ENCODE measurements around the gene TTN.

Gene TTN

DNA sequence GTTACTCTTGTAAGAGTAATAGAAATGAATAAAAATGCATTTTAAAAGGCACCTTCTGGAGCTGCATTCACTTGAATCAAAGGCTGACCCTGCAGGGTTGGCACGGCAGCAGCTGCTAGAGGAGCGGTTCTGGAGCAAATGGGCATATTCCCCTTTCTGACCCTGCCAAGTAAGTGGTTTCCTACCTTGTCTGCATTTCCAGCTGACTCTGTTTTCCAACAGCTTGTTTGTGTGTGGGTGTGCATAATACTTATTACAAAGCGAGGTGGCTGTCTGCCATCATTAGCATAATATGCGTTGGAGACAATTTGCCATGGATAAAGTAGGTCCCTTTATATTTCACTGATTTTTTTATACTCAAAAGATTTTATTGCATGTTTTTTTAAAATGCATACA lies 21.3 kb upstream of the TTN start:
- Mint-ChIP-seq H3K27ac (no peak overlapping the region), H3K36me3 (no peaks in the 10 kb centered on the region), H3K9me3 (no peaks in the 10 kb centered on the region), H3K4me1 (peaks cover 17% of the 10 kb centered on the region), H3K27me3 (no peaks in the 10 kb centered on the region), H3K4me3 (no peak overlapping the region)
- DNase-seq = no peak
- CTCF ChIA-PET = no interaction called here

DNA sequence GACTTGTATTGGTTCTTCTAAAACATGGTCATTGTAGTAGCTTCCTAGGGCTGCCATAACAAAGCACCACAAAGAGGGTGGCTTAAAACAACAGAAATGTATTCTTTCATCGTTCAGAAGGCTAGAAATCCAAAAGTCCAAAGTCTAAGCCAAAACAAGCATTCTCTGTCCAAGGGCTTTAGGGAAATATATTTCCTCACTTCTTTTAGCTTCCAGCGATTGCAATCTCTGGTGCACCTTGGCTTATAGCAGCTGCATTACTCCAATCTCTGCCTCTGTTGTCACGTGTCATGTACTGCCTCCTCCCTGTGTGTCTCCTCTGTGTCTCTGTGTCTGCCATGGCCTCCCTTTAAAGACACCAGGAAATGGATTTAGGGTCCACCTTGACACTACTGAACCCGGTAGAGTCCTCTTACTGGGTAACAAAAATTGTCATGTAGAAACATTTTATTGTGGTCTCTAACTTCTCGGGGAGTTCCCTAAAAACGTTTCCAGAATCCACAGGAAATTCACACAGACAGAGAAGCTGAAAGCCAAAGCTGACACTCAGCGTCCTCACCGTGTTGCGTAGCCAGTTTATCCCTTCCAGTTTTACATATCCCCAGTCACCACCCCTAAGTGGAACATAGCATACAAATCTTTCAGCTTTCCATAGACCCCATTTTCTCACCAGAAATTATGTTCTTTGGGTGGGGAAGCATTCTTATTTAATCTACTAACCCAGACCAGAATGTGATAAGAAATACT lies 20.7 kb upstream of the TTN start:
- Mint-ChIP-seq H3K9me3 (no peaks in the 10 kb centered on the region), H3K27ac (no peak overlapping the region), H3K36me3 (no peaks in the 10 kb centered on the region), H3K4me3 (no peak overlapping the region), H3K27me3 (no peaks in the 10 kb centered on the region), H3K4me1 (peaks cover 17% of the 10 kb centered on the region)
- CTCF ChIA-PET = no interaction called here
- DNase-seq = no peak

DNA sequence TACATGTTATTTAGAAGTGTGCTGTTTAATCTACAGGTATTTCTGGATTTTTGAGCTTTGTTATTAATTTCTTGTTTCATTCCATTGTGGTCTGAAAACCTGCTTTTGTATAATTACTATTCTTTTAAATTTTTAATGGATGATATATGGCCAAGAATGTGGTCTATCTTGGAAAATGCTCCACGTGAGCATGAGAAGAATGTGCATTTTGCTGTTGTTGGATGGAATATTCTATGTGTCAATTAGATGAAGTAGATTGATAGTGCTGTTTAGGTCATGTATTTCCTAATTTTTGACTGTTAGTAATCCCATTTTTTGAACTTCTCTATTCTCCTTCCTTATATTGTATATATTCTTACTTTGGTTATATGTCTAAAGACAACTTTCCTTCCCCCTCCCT lies 19.9 kb upstream of the TTN start:
- CTCF ChIA-PET = no interaction called here
- Mint-ChIP-seq H3K4me3 (no peak overlapping the region), H3K27ac (no peak overlapping the region), H3K27me3 (no peaks in the 10 kb centered on the region), H3K9me3 (no peaks in the 10 kb centered on the region), H3K36me3 (no peaks in the 10 kb centered on the region), H3K4me1 (peaks cover 17% of the 10 kb centered on the region)
- no peak for DNase-seq

DNA sequence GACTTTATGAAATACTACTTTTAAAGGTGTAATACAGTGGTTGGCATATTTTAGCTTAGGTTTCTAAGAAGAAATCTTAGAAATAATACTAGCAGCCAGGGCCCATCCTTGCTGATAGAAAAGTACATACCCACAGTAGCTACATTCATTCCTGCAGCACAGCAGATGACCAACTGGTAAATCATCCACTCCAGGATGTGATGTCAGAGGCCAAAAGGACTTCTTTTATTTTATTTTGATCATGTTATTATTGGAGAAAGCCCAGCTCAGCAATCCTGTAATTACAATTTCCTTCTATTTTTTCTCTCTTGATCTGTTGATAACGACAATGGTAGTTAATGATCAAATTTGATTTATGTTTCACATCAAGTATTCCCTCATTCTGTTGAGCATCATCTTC lies 18.0 kb upstream of the TTN start:
- no peak for DNase-seq
- H3K9me3 Mint-ChIP-seq = no peaks in the 10 kb centered on the region
- no peaks in the 10 kb centered on the region for H3K27me3 Mint-ChIP-seq
- no peak overlapping the region for H3K27ac Mint-ChIP-seq
- H3K4me3 Mint-ChIP-seq = no peak overlapping the region
- no peaks in the 10 kb centered on the region for H3K36me3 Mint-ChIP-seq
- peaks cover 15% of the 10 kb centered on the region for H3K4me1 Mint-ChIP-seq
- CTCF ChIA-PET = no interaction called here

DNA sequence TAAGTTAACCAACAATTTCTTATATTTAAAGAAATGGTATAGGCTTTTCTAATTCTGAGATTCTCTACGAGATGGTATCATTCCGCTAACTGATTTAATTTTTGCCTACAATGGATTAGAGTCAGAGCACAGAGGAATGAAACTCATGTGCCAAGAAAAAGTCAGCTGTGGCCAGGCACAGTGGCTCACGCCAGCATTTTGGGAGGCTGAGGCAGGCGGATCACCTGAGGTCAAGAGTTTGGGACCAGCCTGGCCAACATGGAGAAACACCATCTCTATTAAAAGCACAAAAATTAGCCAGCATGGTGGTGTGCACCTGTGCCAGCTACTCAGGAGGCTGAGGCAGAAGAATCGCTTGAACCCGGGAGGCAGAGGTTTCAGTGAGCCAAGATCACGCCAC lies 17.0 kb upstream of the TTN start:
- Mint-ChIP-seq H3K36me3 (no peaks in the 10 kb centered on the region), H3K27me3 (no peaks in the 10 kb centered on the region), H3K27ac (no peak overlapping the region), H3K9me3 (no peaks in the 10 kb centered on the region), H3K4me3 (no peak overlapping the region), H3K4me1 (peaks cover 11% of the 10 kb centered on the region)
- no peak for DNase-seq
- CTCF ChIA-PET = interaction anchor here (0.9 kb wide), 1 partner anchor 293 kb away, joined by 3 read pairs; no protein-coding TSS in a partner anchor

DNA sequence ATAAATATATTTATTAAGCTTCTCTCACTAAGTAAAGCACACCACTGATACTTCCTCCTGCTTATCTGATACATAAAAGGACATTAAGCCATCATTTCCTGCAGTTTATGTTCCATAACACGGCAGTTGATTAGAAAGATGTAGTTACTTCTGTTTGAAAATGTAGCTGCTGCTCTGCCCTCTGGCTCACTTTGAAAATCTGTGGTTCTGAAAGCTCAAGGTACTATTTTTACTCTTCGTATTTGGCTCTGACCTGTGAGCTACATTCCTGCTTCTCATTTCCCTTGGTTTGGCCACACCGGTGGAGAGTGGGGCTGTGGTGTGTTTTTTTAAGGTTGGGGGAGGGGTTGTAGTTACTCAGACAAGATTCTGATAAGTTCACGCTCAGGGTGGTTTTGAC lies 12.8 kb upstream of the TTN start:
- CTCF ChIA-PET = interaction anchor here (1.2 to 1.9 kb wide), 4 partner anchors 14 to 310 kb away, joined by 3 to 5 read pairs (median 4); no protein-coding TSS in a partner anchor
- no peak for DNase-seq
- no peaks in the 10 kb centered on the region for H3K36me3 Mint-ChIP-seq
- no peaks in the 10 kb centered on the region for H3K9me3 Mint-ChIP-seq
- peak overlapping the region; percentile 10 for H3K27ac Mint-ChIP-seq
- no peak overlapping the region for H3K4me3 Mint-ChIP-seq
- H3K4me1 Mint-ChIP-seq = peaks cover 18% of the 10 kb centered on the region
- H3K27me3 Mint-ChIP-seq = no peaks in the 10 kb centered on the region

DNA sequence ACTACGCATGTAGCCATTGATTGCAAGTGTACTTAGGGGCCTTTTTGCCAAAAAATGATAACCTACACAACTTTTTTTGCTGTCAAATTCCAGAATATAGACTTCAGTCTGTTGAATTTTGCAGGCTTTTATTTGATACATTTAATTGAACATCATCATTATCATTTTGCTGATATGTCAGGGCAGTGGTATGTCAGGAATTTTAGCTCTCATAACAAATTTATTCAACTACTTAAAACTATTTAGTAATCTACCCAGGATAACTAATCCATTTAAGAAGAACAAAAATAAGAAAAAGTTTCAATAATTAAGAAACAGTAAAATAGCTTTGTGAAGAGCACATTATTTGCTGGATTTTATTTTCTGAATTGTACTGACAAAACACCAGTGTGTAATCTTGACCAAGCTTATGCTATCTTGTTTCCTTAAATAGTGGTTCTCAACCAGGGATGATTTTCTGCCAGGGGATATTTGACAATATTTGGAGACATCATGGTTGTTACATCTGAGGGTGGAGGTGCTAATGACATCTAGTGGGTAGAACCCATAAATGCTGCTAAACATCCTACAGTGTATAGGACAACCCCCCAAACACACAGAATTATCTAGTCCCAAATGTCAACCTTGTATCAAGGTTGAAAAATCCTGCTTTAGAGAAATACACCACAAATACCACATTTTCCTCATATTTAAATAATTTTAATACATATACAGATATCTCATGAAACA lies 12.1 kb upstream of the TTN start:
- Mint-ChIP-seq H3K27ac (no peak overlapping the region), H3K9me3 (no peaks in the 10 kb centered on the region), H3K4me1 (peaks cover 18% of the 10 kb centered on the region), H3K4me3 (no peak overlapping the region), H3K36me3 (no peaks in the 10 kb centered on the region), H3K27me3 (no peaks in the 10 kb centered on the region)
- DNase-seq = no peak
- CTCF ChIA-PET = interaction anchor here (0.7 to 1.9 kb wide), 7 partner anchors 13 to 311 kb away, joined by 3 to 5 read pairs (median 3); no protein-coding TSS in a partner anchor

DNA sequence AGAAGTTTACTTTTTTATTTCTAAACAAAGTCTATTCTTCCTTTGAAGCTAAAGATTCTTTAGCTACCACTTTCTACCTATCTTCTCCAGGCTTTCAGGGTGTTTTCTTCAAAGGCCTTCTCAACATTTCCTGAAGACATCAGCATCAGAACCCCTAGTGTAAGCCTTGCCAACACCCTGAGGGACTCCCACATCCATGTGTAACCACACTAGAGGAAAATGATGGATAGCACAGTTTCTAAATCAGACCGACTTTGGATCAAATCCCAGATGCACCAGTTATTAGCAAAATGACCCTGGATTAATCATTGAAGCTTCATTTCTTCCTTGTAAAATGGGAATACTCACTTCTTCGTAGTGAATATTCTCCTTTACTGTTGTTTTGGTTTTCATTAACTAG lies 4.7 kb upstream of the TTN start:
- no peak for DNase-seq
- no peaks in the 10 kb centered on the region for H3K4me1 Mint-ChIP-seq
- no peak overlapping the region for H3K4me3 Mint-ChIP-seq
- H3K9me3 Mint-ChIP-seq = no peaks in the 10 kb centered on the region
- H3K36me3 Mint-ChIP-seq = no peaks in the 10 kb centered on the region
- no peak overlapping the region for H3K27ac Mint-ChIP-seq
- CTCF ChIA-PET = interaction anchor here (1.2 to 1.3 kb wide), 2 partner anchors 21 to 98 kb away, joined by 3 to 4 read pairs; no protein-coding TSS in a partner anchor
- no peaks in the 10 kb centered on the region for H3K27me3 Mint-ChIP-seq

DNA sequence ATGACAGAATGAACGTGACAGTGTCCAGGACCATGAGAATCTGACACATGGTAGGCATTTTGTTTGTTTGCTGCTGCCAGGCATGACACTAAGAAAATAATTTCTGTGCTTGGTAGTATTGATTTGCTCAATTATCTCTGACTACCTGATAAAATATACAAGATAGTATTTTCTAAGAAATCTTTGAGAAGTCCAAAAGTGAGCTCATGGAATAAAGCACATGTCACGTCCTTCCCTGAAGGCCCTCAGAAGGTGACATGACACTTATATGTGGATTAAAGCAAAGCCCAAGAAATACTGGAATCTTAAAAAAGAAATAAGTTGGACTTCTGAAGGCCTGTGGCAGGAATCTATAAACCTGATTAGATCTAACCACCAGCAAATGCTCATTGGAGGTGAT lies 3.8 kb upstream of the TTN start:
- Mint-ChIP-seq H3K27me3 (no peaks in the 10 kb centered on the region), H3K27ac (no peak overlapping the region), H3K36me3 (no peaks in the 10 kb centered on the region), H3K4me3 (no peak overlapping the region), H3K4me1 (no peaks in the 10 kb centered on the region), H3K9me3 (no peaks in the 10 kb centered on the region)
- DNase-seq = no peak
- CTCF ChIA-PET = interaction anchor here (1.2 kb wide), 1 partner anchor 99 kb away, joined by 3 read pairs; no protein-coding TSS in a partner anchor

DNA sequence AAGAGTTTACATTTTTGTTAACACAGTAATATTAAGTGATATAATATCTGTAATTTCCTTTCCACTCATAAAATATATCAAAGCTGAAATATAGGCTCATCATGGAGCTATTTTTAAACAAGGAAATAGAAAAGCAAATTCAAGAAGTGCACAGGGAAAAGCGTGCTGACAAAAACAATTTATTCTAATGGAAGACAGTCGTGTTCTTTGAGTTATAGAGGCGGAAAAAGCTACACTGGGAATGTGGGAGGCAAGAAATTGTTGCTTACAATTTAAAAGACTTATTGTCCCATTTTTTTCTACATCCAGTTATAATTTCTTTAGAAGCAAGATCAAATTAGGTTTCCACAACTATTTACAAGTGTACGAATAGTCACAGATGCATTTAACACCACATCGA lies 3.2 kb upstream of the TTN start:
- Mint-ChIP-seq H3K4me1 (no peaks in the 10 kb centered on the region), H3K27me3 (no peaks in the 10 kb centered on the region), H3K4me3 (no peak overlapping the region), H3K36me3 (no peaks in the 10 kb centered on the region), H3K9me3 (no peaks in the 10 kb centered on the region), H3K27ac (no peak overlapping the region)
- no peak for DNase-seq
- CTCF ChIA-PET = no interaction called here

DNA sequence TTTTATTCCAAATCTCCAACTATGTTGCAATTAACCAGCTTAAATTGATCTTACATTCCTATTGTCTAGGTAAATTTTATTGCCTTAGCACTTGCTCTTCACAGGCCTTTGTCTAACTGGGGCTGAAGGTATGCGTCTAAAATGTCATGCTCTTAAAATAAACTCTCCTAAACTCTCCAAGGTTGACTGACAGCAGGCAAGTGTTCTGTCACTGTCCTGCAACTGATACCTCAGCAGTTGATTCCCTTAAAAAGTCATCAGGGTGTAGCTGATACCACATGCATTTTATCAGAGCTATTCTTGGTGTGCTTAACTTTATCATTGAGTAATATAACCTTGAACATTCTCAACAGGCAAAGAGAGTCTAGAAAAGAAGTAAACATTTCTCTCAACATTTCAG lies 680 bp downstream of the TTN start:
- no peak overlapping the region for H3K4me3 Mint-ChIP-seq
- no peak overlapping the region for H3K27ac Mint-ChIP-seq
- H3K9me3 Mint-ChIP-seq = no peaks in the 10 kb centered on the region
- DNase-seq = no peak
- H3K27me3 Mint-ChIP-seq = no peaks in the 10 kb centered on the region
- no peaks in the 10 kb centered on the region for H3K4me1 Mint-ChIP-seq
- no peaks in the 10 kb centered on the region for H3K36me3 Mint-ChIP-seq
- CTCF ChIA-PET = interaction anchor here (1.2 kb wide), 1 partner anchor 13 kb away, joined by 4 read pairs; no protein-coding TSS in a partner anchor

DNA sequence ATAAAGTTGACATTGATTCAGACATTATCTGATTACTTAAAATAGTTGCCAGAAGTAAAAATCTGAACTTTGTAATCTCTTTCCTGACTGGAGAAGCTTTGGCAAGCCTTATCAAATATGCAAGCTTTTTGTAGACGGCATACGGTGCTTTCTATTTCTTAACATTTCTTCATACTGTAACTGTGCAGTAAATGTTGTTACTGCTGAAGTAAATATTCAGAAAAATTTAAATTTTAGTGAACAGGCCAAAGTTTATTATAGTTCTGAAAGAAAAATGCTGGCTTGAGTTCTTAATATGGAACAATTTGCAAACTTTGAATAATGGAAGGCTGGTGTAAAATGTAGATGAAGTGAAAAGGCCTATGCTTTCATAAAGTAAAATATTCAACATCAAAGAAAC lies 1.8 kb downstream of the TTN start:
- H3K27me3 Mint-ChIP-seq = no peaks in the 10 kb centered on the region
- H3K27ac Mint-ChIP-seq = no peak overlapping the region
- H3K9me3 Mint-ChIP-seq = no peaks in the 10 kb centered on the region
- CTCF ChIA-PET = interaction anchor here (0.9 kb wide), 1 partner anchor 88 kb away, joined by 4 read pairs; no protein-coding TSS in a partner anchor
- no peak for DNase-seq
- no peaks in the 10 kb centered on the region for H3K4me1 Mint-ChIP-seq
- H3K36me3 Mint-ChIP-seq = no peaks in the 10 kb centered on the region
- no peak overlapping the region for H3K4me3 Mint-ChIP-seq

DNA sequence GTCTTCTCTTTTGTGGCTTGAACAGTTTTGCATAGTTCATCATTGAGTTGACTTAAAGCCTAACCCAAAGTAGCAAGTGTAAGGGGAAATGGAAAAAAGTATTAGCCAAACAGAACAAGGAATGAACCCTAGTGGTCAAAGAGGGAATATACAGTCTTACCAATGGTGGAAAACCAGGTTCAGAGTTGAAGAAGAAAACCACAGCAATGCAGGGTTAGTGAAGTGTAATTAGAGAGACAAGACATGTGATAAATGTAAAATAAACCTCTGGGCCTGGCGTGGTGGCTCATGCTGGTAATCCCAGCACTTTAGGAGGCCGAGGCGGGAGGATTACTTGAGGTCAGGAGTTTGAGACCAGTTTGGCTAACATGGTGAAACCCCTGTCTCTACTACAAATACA lies 2.4 kb downstream of the TTN start:
- Mint-ChIP-seq H3K4me1 (no peaks in the 10 kb centered on the region), H3K4me3 (no peak overlapping the region), H3K27me3 (no peaks in the 10 kb centered on the region), H3K9me3 (no peaks in the 10 kb centered on the region), H3K27ac (no peak overlapping the region), H3K36me3 (no peaks in the 10 kb centered on the region)
- no peak for DNase-seq
- CTCF ChIA-PET = interaction anchor here (0.7 to 1.5 kb wide), 4 partner anchors 10 to 218 kb away, joined by 3 to 5 read pairs (median 3); no protein-coding TSS in a partner anchor

DNA sequence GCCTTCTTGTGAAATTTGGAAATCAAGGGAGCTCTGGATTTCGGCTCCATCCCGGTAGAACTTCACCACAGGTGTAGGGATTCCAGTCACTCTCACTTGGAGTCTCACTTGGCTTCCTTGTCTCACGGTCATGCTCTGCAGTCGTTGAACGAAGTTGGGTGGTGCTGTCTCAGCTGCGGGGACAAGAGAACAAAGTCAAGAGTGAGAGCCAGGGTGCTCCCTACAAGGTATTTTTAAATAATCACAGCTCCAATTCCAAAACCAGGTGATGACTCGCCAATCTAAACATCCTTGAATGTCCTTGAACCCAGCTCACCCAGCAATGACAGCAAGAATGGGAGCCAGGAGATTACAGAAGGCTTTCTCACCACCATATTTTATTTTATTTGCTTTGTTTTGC lies 6.7 kb downstream of the TTN start:
- DNase-seq = no peak
- H3K9me3 Mint-ChIP-seq = no peaks in the 10 kb centered on the region
- H3K27me3 Mint-ChIP-seq = no peaks in the 10 kb centered on the region
- no peak overlapping the region for H3K27ac Mint-ChIP-seq
- H3K4me1 Mint-ChIP-seq = no peaks in the 10 kb centered on the region
- H3K4me3 Mint-ChIP-seq = no peak overlapping the region
- H3K36me3 Mint-ChIP-seq = no peaks in the 10 kb centered on the region
- CTCF ChIA-PET = interaction anchor here (1.0 to 2.1 kb wide), 2 partner anchors 220 to 329 kb away, joined by 3 to 5 read pairs; no protein-coding TSS in a partner anchor

DNA sequence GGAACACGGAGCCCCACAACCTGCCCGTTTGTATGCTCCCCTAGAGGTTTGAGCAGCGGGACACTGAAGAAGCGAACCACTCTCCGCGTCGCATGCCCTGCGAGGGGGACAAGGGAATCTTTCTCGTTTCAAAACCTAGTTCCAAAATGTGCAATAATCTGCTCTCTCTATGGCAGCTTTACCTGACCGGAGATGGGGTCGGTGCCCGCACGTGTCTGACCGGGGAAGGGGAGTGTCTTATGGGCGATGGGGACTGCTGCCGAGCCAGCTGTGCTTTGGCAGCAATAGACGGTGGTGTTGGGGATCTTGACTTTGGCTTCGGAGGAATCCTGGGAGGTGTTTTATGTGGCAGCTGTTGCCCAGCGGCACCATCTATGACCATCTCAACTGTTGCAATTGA lies 7.9 kb downstream of the TTN start:
- H3K27me3 Mint-ChIP-seq = no peaks in the 10 kb centered on the region
- no peak overlapping the region for H3K27ac Mint-ChIP-seq
- H3K4me1 Mint-ChIP-seq = no peaks in the 10 kb centered on the region
- DNase-seq = no peak
- H3K36me3 Mint-ChIP-seq = no peaks in the 10 kb centered on the region
- H3K4me3 Mint-ChIP-seq = no peak overlapping the region
- H3K9me3 Mint-ChIP-seq = no peaks in the 10 kb centered on the region
- CTCF ChIA-PET = interaction anchor here (0.5 to 2.1 kb wide), 3 partner anchors 92 to 330 kb away, joined by 3 to 5 read pairs (median 5); no protein-coding TSS in a partner anchor

Data from activated naive CD4-positive, alpha-beta T cell treated with anti-CD3 and anti-CD28 coated beads, Interleukin-2, amount 10 ng/mL, durations not matched to agents 7 days and 5 days (primary cell).